Immature natural killer cell (primary cell): ENCODE results near the gene ZNF460. TPM values are rescaled to one million over a fixed set of nuclear protein-coding genes. Genes with fewer than 3 reads are reported as not detected.
"Not testable (repeated sequence)": the region's sequence is repeated elsewhere in the genome, so short reads cannot be mapped to it uniquely, and the experiment has no call there.

Experiments used
- DNase-seq, 3 donors: peaks; one replicate each; pipeline ENCODE4 v3.0.0; 2022; ENCODE audit warnings: mixed read lengths in 1 of 3
- H3K27ac Mint-ChIP-seq, 6 donors: one replicate each; pipeline ENCODE4 v1.8.0; 2020; ENCODE audit warnings: mixed read lengths in 6 of 6, mild to moderate bottlenecking in 5 of 6, inconsistent platforms in 4 of 6, moderate library complexity in 3 of 6
- H3K27me3 Mint-ChIP-seq, 3 donors: one replicate each; pipeline ENCODE4 v1.8.0; 2020 to 2021; ENCODE audit warnings: low read depth in 3 of 3, mild to moderate bottlenecking in 3 of 3, mixed read lengths in 3 of 3, moderate library complexity in 3 of 3, inconsistent platforms in 1 of 3
- H3K36me3 Mint-ChIP-seq, 3 donors: one replicate each; pipeline ENCODE4 v1.8.0; 2020; ENCODE audit warnings: mixed read lengths in 3 of 3, inconsistent platforms in 2 of 3, mild to moderate bottlenecking in 2 of 3
- H3K4me1 Mint-ChIP-seq, 2 donors: one replicate each; pipeline ENCODE4 v1.8.0; 2020; ENCODE audit warnings: inconsistent platforms in 2 of 2, mild to moderate bottlenecking in 2 of 2, mixed read lengths in 2 of 2, moderate library complexity in 1 of 2
- H3K4me3 Mint-ChIP-seq, 5 donors: one replicate each; pipeline ENCODE4 v1.8.0; 2020; ENCODE audit warnings: mild to moderate bottlenecking in 5 of 5, mixed read lengths in 5 of 5, inconsistent platforms in 3 of 5, moderate library complexity in 3 of 5
- H3K9me3 Mint-ChIP-seq, 6 donors: one replicate each; pipeline ENCODE4 v1.8.0; 2020; ENCODE audit warnings: mild to moderate bottlenecking in 6 of 6, mixed read lengths in 6 of 6, inconsistent platforms in 4 of 6, moderate library complexity in 3 of 6
- polyA plus RNA-seq, 3 donors: library from polyadenylated mRNA; unstranded; fragments of 300-500 nt; fragmentation: Illumina TruSeq; gene quantifications; one replicate each; pipeline ENCODE4 v1.2.3, GENCODE V29; 2021

Gene ZNF460
- polyA plus RNA-seq, 3 donors from 2014 or later: 1.1 to 7.0 (median 4.3) TPM

GRCh38 chr19:57262044-57262443 is 18.2 kb upstream of the ZNF460 start:
- Mint-ChIP-seq H3K4me1 (peaks cover 0 to 4% of the 10 kb centered on the region in 2 donors), H3K27ac (no peak overlapping the region), H3K4me3 (no peak overlapping the region), H3K27me3 (no peaks in the 10 kb centered on the region), H3K9me3 (no peaks in the 10 kb centered on the region), H3K36me3 (peaks cover 22 to 39% (median 30%) of the 10 kb centered on the region in 3 donors)
- DNase-seq: no peak

DNA sequence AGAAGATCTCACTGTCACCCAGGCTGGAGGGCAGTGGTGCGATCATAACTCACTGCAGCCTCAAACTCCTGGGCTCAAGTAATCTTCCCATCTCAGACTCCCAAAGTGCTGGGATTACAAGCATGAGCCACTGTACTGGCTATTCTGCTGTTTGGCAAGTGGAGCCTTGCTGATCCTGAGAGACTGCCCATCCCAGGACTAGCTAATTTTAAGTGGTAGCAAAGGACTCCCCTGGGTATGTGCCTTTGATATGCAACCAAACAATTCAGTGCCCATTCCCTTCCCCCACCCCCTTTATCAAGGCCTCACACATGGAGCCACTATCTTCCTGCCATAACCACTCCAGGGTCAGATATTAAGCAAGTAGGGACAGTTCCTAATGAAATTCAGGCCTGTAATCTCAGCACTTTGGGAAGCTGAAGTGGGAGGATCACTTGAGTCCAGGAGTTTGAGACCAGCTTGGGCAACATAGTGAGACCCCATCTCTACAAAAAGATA is 17.0 kb upstream of the ZNF460 start:
- no peaks in the 10 kb centered on the region for H3K27me3 Mint-ChIP-seq
- H3K4me1 Mint-ChIP-seq: no peaks in the 10 kb centered on the region
- no peaks in the 10 kb centered on the region for H3K9me3 Mint-ChIP-seq
- H3K27ac Mint-ChIP-seq: no peak overlapping the region
- no peak overlapping the region for H3K4me3 Mint-ChIP-seq
- no peak for DNase-seq
- peaks cover 18 to 39% (median 27%) of the 10 kb centered on the region in 3 donors for H3K36me3 Mint-ChIP-seq

DNA sequence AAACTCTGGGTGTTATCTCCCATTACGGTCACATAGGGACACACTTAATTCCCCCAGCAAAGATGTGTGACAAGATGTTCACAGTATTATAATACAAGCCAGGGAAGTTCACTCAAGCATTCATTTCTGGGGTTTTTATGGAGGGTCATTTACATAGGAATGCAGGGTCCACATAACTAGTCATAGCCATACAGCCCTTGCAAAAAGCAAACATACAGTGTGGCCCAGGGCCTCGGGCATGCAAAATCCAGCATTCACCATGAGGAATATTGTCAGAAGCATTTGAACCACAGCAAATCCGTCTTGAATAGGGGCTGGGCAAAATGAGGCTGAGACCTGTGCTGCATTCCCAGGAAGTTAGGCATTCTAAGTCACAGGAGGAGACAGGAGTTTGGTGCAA is 13.0 kb upstream of the ZNF460 start:
- no peaks in the 10 kb centered on the region for H3K27me3 Mint-ChIP-seq
- DNase-seq: no peak
- H3K9me3 Mint-ChIP-seq: no peaks in the 10 kb centered on the region
- no peaks in the 10 kb centered on the region for H3K4me1 Mint-ChIP-seq
- no peak overlapping the region for H3K4me3 Mint-ChIP-seq
- H3K36me3 Mint-ChIP-seq: peaks cover 3 to 25% (median 11%) of the 10 kb centered on the region in 3 donors
- H3K27ac Mint-ChIP-seq: no peak overlapping the region

GRCh38 chr19:57269515-57270250 is 10.6 kb upstream of the ZNF460 start:
- DNase-seq: no peak
- Mint-ChIP-seq H3K9me3 (no peaks in the 10 kb centered on the region), H3K4me1 (no peaks in the 10 kb centered on the region), H3K27me3 (no peaks in the 10 kb centered on the region), H3K27ac (no peak overlapping the region), H3K4me3 (no peak overlapping the region), H3K36me3 (peaks cover 9 to 31% (median 20%) of the 10 kb centered on the region in 3 donors)

DNA sequence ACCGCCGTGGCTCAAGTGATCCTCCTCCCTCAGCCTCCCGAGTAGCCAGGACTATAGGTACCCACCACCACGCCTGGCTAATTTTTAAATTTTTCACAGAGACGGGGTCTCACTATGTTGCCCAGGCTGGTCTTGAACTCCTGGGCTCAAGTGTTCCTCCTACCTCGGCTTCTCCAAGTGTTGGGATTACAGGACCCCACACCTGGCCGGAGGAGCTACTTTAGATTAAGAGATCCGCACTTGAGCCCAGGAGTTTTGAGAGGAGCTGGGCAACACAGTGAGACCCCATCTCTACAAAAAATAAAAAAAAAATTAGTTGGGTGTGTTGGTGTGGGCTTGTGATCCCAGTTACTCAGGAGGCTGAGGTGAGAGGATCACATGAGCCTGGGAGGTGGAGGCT is 9.0 kb upstream of the ZNF460 start:
- Mint-ChIP-seq H3K4me3 (no peak overlapping the region), H3K27me3 (no peaks in the 10 kb centered on the region), H3K4me1 (no peaks in the 10 kb centered on the region), H3K27ac (peak overlapping the region in 1 of 6 donors; percentile 2), H3K36me3 (peaks cover 9 to 28% (median 22%) of the 10 kb centered on the region in 3 donors), H3K9me3 (no peaks in the 10 kb centered on the region)
- no peak for DNase-seq

- no peak overlapping the region for H3K27ac Mint-ChIP-seq
- H3K36me3 Mint-ChIP-seq: peaks cover 9 to 25% (median 20%) of the 10 kb centered on the region in 3 donors
- no peak for DNase-seq
- no peaks in the 10 kb centered on the region for H3K4me1 Mint-ChIP-seq
- H3K27me3 Mint-ChIP-seq: peaks cover 0 to 2% (median 0%) of the 10 kb centered on the region in 3 donors
- no peaks in the 10 kb centered on the region for H3K9me3 Mint-ChIP-seq
- H3K4me3 Mint-ChIP-seq: no peak overlapping the region
Measured at GRCh38 chr19:57273014-57273413, 7.3 kb upstream of the ZNF460 start.

DNA sequence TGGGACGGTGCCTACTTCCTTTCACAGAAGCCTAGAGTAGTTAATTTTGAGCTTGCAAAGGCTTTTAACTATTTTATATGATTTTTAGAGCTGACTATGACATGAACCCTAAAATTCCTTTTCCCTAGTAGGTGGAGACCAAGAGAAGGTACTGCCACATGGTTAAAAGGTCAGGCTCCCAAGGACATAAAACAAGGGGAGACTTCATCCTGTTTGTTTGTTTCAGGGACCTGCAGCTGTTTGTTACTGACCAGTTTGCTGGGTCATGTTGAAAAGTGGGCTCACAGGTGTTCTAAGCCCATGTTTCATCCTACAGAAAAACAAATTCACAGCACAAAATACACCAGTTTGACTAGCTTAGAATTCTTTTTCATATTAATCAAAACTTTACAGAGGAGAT is 3.9 kb upstream of the ZNF460 start:
- H3K4me1 Mint-ChIP-seq: peaks cover 7 to 8% of the 10 kb centered on the region in 2 donors
- no peaks in the 10 kb centered on the region for H3K9me3 Mint-ChIP-seq
- no peak for DNase-seq
- no peak overlapping the region for H3K4me3 Mint-ChIP-seq
- no peak overlapping the region for H3K27ac Mint-ChIP-seq
- H3K36me3 Mint-ChIP-seq: peaks cover 6 to 17% (median 12%) of the 10 kb centered on the region in 3 donors
- H3K27me3 Mint-ChIP-seq: peaks cover 0 to 6% (median 4%) of the 10 kb centered on the region in 3 donors

- Mint-ChIP-seq H3K4me1 (peaks cover 23 to 25% of the 10 kb centered on the region in 2 donors), H3K36me3 (peaks cover 4 to 13% (median 4%) of the 10 kb centered on the region in 3 donors)
- not testable (repeated sequence) for H3K9me3 Mint-ChIP-seq, DNase-seq, H3K27me3 Mint-ChIP-seq, H3K4me3 Mint-ChIP-seq, H3K27ac Mint-ChIP-seq
Measured at GRCh38 chr19:57278481-57278880, 1.8 kb upstream of the ZNF460 start.

DNA sequence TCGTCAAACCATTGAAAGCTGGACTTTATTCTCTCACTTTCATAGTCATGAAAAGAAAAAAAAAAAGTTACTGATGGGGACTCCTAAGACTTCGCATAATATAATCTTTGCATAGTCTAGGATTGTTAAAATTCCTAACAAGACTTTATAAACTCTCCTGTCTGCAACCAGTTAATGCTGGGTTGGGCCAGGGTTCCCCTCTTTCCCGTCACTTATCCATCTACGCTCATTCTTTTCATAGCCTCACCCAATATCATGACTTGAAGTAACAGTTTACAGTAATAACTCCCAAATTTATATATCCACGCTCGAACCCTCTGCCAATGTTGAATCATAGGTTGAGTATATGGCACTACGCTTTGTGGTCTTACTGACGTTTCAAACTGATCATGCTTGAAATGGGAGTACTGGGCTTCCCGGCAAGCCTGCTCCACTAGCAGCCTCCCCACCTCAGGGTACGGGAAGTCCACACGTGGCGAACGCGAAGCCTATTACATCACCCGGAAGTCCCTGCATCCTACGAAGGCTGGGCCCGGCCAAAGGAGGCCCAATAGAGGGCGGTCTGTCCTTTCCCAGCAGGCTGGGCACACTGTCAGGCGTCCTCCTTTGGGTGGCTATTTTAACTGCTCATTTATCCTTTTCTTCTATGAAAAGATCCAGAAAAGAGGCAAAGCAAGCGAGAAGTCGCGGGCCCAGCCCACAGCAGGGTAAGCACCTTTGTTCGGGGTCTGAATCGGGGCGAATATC is 694 bp upstream of the ZNF460 start:
- Mint-ChIP-seq H3K4me3 (peak overlapping the region in 1 of 5 donors; percentile 28), H3K9me3 (no peaks in the 10 kb centered on the region), H3K27me3 (peaks cover 0 to 6% (median 4%) of the 10 kb centered on the region in 3 donors), H3K36me3 (peaks cover 0 to 6% (median 0%) of the 10 kb centered on the region in 3 donors), H3K4me1 (peaks cover 27 to 30% of the 10 kb centered on the region in 2 donors), H3K27ac (peak overlapping the region in 1 of 6 donors; percentile 48)
- DNase-seq: peak; percentile 75 to 80 (median 79)

- no peak overlapping the region for H3K27ac Mint-ChIP-seq
- H3K9me3 Mint-ChIP-seq: no peaks in the 10 kb centered on the region
- peaks cover 0 to 10% (median 4%) of the 10 kb centered on the region in 3 donors for H3K27me3 Mint-ChIP-seq
- peak; percentile 22 to 28 (median 25) for DNase-seq
- no peak overlapping the region for H3K4me3 Mint-ChIP-seq
- H3K4me1 Mint-ChIP-seq: peaks cover 29 to 38% of the 10 kb centered on the region in 2 donors
- H3K36me3 Mint-ChIP-seq: peaks cover 8 to 14% (median 9%) of the 10 kb centered on the region in 3 donors
Measured at GRCh38 chr19:57280962-57281400, 696 bp downstream of the ZNF460 start.

GRCh38 chr19:57282011-57282643 is 1.8 kb downstream of the ZNF460 start:
- Mint-ChIP-seq H3K27ac (peak overlapping the region in 5 of 6 donors; percentile 66 to 80 (median 75)), H3K4me1 (peaks cover 29 to 42% of the 10 kb centered on the region in 2 donors), H3K36me3 (peaks cover 8 to 23% (median 12%) of the 10 kb centered on the region in 3 donors)

GRCh38 chr19:57288373-57288772 is 8.1 kb downstream of the ZNF460 start:
- Mint-ChIP-seq H3K9me3 (peaks cover 7 to 24% (median 12%) of the 10 kb centered on the region in 6 donors), H3K4me1 (peaks cover 6 to 35% of the 10 kb centered on the region in 2 donors), H3K36me3 (peaks cover 55 to 74% (median 57%) of the 10 kb centered on the region in 3 donors)

More at GRCh38 chr19:57282011-57282643, 1.8 kb downstream of the ZNF460 start:
- peak overlapping the region in 2 of 5 donors; percentile 68 to 76 for H3K4me3 Mint-ChIP-seq
- DNase-seq: no peak
- H3K9me3 Mint-ChIP-seq: no peaks in the 10 kb centered on the region
- H3K27me3 Mint-ChIP-seq: peaks cover 0 to 10% (median 4%) of the 10 kb centered on the region in 3 donors

DNA sequence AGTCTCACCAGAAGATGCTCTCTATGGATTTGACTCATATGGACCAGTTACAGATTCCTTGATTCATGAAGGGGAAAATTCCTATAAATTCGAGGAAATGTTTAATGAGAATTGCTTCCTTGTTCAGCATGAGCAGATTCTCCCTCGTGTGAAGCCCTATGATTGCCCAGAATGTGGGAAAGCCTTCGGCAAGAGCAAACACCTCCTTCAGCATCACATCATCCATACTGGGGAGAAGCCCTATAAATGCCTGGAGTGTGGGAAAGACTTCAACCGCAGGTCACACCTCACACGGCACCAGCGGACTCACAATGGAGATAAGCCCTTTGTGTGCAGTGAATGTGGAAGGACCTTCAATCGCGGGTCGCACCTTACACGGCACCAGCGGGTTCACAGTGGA is 10.7 kb downstream of the ZNF460 start:
- peaks cover 0 to 4% (median 0%) of the 10 kb centered on the region in 3 donors for H3K27me3 Mint-ChIP-seq
- H3K4me1 Mint-ChIP-seq: peaks cover 3 to 44% of the 10 kb centered on the region in 2 donors
- no peak overlapping the region for H3K27ac Mint-ChIP-seq
- no peak overlapping the region for H3K4me3 Mint-ChIP-seq
- DNase-seq: no peak
- peaks cover 69 to 84% (median 72%) of the 10 kb centered on the region in 3 donors for H3K36me3 Mint-ChIP-seq
- H3K9me3 Mint-ChIP-seq: peaks cover 8 to 32% (median 12%) of the 10 kb centered on the region in 6 donors

More at GRCh38 chr19:57288373-57288772, 8.1 kb downstream of the ZNF460 start:
- Mint-ChIP-seq H3K27me3 (peaks cover 0 to 4% (median 4%) of the 10 kb centered on the region in 3 donors), H3K4me3 (no peak overlapping the region), H3K27ac (peak overlapping the region in 2 of 6 donors; percentile 47 to 70)
- DNase-seq: no peak
